CMK (cell line): ENCODE results near the gene ARAF.
"Not testable (repeated sequence)": the region's sequence is repeated elsewhere in the genome, so short reads cannot be mapped to it uniquely, and the experiment has no call there.

Experiments used
- DNase-seq: peaks from one replicate; pipeline ENCODE4 v3.0.0-alpha.2; 2010; ENCODE audit warnings: low read depth

ARAF gene

GRCh38 chrX:47586043-47586787 lies 25.2 kb downstream of the ARAF start:
- no peak for DNase-seq

- no peak for DNase-seq
Measured at GRCh38 chrX:47587091-47587891, 26.3 kb downstream of the ARAF start.

- DNase-seq, result no peak
Measured at GRCh38 chrX:47587906-47588735, 27.1 kb downstream of the ARAF start.

GRCh38 chrX:47590984-47591383 lies 30.0 kb downstream of the ARAF start:
- DNase-seq, result no peak

GRCh38 chrX:47593522-47593921 lies 32.5 kb downstream of the ARAF start:
- no peak for DNase-seq

- no peak for DNase-seq
Measured at GRCh38 chrX:47595716-47596251, 34.8 kb downstream of the ARAF start.

- DNase-seq, result no peak
Measured at GRCh38 chrX:47596256-47596655, 35.3 kb downstream of the ARAF start.

GRCh38 chrX:47597222-47597621 lies 36.2 kb downstream of the ARAF start:
- no peak for DNase-seq

- not testable (repeated sequence) for DNase-seq
Measured at GRCh38 chrX:47603125-47603524, 42.1 kb downstream of the ARAF start.

- no peak for DNase-seq
Measured at GRCh38 chrX:47605024-47605423, 44.0 kb downstream of the ARAF start.

GRCh38 chrX:47607091-47607490 lies 46.1 kb downstream of the ARAF start:
- DNase-seq, result no peak

GRCh38 chrX:47608130-47608810 lies 47.3 kb downstream of the ARAF start:
- DNase-seq, result peak; percentile 47

- DNase-seq, result no peak
Measured at GRCh38 chrX:47610511-47610910, 49.5 kb downstream of the ARAF start.

- DNase-seq, result no peak
Measured at GRCh38 chrX:47611489-47611888, 50.5 kb downstream of the ARAF start.

GRCh38 chrX:47611926-47612325 lies 50.9 kb downstream of the ARAF start:
- DNase-seq, result no peak

GRCh38 chrX:47612418-47612817 lies 51.4 kb downstream of the ARAF start:
- DNase-seq, result no peak

- no peak for DNase-seq
Measured at GRCh38 chrX:47613082-47613481, 52.1 kb downstream of the ARAF start.

- no peak for DNase-seq
Measured at GRCh38 chrX:47614618-47615017, 53.6 kb downstream of the ARAF start.

- no peak for DNase-seq
Measured at GRCh38 chrX:47618923-47619485, 58.0 kb downstream of the ARAF start.

- peak; percentile 71 for DNase-seq
Measured at GRCh38 chrX:47619486-47620302, 58.7 kb downstream of the ARAF start, which contains the start of gene SYN1. SYN1 (minus strand) TSS chrX:47619857; CDS start chrX:47619728, 129 bp downstream.
